ENCODE measurements around the gene CEP128. TPM values are rescaled to one million over a fixed set of nuclear protein-coding genes. Genes with fewer than 3 reads are reported as not detected.

CEP128 gene
- total RNA-seq, 1 experiment from 2014 or later: 10.4 TPM

GRCh38 chr14:80681651-80682050 lies 259.9 kb downstream of the CEP128 start:
- peak; percentile 13 for DNase-seq (ENCODE audit: low read depth)

DNA sequence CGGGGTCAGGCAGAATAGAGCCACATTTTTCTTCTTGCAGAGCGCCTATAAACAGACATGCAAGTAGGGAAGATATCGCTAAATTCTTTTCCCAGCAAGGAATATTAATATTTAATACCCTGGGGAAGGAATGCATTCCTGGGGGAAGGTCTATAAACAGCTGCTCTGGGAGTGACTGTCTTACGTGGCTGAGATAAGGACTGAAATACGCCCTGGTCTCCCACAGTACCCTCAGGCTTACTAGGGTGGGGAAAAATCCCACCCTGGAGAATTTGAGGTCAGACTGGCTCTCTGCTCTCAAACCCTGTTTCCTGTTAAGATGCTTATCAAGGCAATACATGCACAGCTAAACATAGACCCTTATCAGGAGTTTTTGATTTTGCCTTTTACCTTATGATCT lies 262.3 kb downstream of the CEP128 start:
- no peak for DNase-seq (ENCODE audit: low read depth)

- peak; percentile 43 for DNase-seq (ENCODE audit: low read depth)
Measured at GRCh38 chr14:80678436-80678835, 263.1 kb downstream of the CEP128 start.

GRCh38 chr14:80669426-80669825 lies 272.1 kb downstream of the CEP128 start:
- DNase-seq (ENCODE audit: low read depth): peak; percentile 44

GRCh38 chr14:80664576-80664975 lies 277.0 kb downstream of the CEP128 start:
- no peak for DNase-seq (ENCODE audit: low read depth)

GRCh38 chr14:80663541-80663940 lies 278.0 kb downstream of the CEP128 start:
- DNase-seq (ENCODE audit: low read depth): no peak

DNA sequence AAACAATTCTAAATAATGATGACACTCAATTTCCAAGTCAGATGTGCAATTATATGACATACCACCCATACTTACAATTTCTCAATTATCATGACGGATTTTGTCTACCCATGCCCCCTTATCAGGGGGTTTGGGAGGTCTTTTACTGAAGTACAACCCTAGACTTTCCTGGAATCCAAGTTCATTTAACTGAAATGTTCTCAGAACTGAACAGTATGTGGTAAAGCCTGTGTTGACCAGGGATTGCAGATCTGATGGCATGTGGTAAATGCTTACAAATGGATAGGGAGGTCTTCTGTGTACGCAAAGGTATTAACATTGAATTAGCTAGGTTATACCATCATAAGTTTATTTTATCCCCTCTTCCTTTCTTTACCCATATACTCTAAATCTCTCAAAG lies 281.8 kb downstream of the CEP128 start:
- DNase-seq (ENCODE audit: low read depth): no peak

GRCh38 chr14:80658733-80659132 lies 282.8 kb downstream of the CEP128 start:
- DNase-seq (ENCODE audit: low read depth): no peak

DNA sequence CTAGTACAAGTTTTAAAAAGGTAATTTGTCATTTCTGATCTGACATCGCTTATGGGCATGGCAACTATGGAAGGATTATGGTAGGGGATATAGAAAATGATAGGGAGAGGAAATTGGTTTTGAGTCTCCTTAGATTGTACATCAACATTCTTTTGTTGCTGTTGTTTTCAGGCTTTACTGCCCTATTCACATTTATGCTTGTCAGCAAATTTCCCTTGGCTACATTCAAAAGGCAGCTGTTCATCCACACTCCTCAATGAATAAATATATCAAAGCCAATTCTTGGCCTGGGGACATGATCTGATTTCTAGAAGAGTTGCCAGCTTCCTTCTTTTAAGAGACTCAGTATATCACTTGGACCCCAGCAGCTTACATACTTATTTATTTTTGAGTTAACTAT lies 283.4 kb downstream of the CEP128 start:
- no peak for DNase-seq (ENCODE audit: low read depth)

GRCh38 chr14:80653956-80654355 lies 287.6 kb downstream of the CEP128 start:
- DNase-seq (ENCODE audit: low read depth): peak; percentile 44

GRCh38 chr14:80645667-80646413 lies 295.7 kb downstream of the CEP128 start:
- no peak for DNase-seq (ENCODE audit: low read depth)

DNA sequence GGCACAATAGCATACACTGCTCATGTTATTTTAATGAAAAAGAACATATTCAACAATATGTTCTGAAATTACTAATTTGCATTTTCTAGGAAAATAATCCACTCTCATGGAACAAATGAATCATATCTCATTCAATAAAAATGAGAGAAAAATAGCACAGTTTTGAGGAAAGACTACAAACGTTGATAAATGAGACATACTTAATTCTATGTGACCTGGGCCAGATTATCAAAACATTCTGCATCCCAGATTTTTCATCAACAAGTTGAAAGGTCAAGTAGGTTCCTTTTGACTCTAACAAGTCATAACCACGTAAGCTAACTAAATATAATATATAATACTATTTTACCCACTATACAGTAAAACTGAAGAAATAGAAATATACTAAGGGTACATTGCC lies 296.7 kb downstream of the CEP128 start:
- DNase-seq (ENCODE audit: low read depth): no peak

DNA sequence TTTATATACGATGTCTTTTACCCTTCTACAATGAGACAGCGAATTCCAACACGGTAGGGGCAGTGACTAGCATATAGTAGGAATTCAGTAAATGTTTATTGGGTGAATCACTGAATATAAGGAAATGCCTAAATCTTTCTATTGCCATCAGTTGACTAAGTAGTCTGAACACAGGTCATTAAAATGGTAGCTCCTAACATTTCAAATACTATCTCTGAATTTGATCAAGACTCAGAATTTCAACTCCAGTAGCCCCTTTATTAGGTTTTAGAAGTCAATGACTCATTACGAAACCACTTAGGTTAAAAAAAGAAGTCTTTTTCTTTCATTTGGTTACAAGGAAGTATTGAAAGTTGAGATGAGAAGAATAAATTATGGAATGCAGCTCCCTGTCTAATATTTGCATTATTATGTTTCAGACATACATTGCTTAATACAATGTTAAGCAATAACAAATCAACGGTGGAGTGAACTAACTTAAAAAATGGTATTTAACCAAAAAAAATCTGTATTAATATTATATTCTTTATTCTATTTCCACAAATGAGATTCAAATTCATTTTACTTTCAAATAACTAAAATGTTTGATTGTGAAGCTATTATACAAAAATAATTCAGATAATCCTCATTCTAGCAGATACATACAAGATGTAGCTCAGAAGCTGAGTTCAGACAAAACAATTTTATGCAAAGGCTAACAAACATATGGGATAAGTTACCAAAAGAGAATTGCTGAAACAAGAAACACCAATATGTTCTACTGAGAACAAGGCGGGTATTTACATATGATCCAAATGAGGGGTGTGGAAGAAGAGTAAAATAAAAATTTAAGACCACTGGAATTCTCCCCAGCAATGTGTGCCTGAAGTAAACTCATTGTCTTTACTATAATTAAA lies 302.7 kb downstream of the CEP128 start:
- no peak for DNase-seq (ENCODE audit: low read depth)

DNA sequence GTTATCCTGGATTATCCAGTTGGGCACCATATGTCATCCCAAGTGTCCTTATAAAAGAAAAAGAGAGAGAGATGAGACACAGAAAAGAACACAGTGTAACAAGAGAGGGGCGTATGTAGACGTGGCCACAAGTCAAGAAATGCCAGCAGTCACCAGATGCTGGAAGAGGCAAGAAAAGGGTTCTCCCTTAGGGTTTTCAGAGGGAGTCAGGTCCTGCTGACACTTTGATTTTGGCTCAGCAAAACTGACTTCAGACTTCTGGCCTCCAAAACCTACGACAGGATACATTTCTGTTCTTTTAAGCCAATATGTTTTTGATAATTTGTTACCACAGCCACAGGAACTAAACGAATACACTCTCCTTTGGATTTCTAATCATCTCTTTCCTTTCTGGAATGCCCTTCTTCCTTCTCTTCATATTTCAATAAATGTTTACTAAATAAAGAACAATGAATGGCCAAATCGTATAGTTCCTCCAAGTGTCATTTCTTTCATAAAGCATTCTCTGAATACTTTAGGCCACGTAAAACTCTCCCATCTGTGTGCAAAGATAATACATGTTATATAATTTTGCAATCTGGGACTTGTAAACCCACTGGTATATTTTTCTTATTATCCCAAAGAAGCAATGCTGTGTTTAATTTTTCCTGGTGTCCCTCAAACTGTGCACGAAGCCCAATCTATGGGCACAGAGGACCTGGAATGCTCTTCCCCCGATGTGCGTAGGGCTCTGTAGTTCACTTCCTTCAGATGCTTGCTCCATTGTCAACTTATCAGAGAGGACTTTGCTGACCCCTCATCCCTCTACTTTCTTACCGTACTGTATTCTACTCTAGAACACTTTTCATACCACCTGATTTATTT lies 303.6 kb downstream of the CEP128 start:
- no peak for DNase-seq (ENCODE audit: low read depth)

DNA sequence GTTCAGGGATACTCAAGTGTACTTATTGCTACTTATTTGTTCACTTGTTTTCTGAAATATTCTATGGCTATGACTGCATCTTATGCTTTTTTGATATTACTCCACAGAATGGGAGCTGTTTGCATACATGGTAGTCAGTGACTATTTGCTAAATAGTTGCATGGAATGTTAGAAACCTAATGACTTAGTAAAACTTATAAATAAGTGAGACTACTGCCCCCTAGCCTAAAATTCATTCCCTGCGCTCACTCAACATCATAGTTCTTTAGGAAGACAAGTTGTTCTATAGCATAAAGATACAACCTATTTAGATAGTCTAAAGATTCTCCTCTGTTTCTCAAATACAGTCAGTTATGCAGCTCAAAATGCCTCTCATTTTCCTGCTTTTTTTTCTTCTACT lies 305.5 kb downstream of the CEP128 start:
- no peak for DNase-seq (ENCODE audit: low read depth)

DNA sequence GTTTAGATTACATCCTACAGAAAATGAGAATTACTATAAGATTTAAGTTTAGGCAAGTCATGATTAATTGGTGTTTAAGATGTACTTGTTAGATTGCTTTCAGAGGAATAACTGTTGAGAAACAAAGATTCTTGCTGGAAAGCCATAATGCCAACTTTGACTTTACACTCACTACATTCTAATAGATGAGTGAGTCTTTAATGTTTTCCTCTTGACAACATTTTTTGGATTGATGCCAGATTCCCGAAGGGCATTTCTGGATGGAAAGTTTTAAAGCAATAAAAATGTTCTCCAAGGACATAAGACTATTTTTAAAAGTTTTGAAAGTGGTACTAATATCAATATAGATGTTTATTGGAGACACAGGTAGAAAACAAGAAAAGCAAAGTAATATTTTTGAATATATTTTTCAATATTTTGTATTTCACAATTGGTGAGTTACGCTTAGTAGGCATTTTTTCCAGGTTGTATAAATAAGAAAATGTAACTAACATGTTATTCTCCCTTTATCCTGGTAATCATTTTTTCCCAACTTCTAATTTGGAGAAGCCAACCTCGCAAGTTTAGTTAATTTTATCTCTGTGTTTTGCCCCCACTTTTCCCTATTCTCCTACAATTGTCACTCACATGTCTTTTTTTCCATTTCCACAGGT lies 307.3 kb downstream of the CEP128 start:
- DNase-seq (ENCODE audit: low read depth): peak; percentile 32

- peak; percentile 54 for DNase-seq (ENCODE audit: low read depth)
Measured at GRCh38 chr14:80629606-80630005, 311.9 kb downstream of the CEP128 start.

DNA sequence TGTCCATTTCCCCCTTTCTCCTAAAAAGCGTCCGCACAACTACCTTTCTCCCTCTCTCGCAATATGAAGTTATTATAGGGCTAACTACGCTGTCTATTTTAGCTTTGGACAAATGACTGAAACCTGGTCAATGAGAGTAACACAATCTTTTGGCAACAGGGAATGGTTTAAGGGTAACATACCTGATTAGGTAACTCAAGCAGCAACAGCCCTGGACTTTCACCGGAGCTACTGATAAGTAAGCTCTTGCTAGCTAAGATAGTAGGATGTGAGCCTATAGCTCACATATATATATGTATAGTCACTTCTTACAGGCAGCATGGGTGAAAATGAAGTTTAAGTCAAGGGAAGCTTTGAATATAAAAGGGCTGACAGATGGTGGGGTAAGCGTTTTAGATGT lies 313.0 kb downstream of the CEP128 start:
- DNase-seq (ENCODE audit: low read depth): no peak

GRCh38 chr14:80627745-80628144 lies 313.8 kb downstream of the CEP128 start:
- DNase-seq (ENCODE audit: low read depth): no peak

- DNase-seq (ENCODE audit: low read depth): no peak
Measured at GRCh38 chr14:80624581-80624980, 317.0 kb downstream of the CEP128 start.

GRCh38 chr14:80621701-80622100 lies 319.8 kb downstream of the CEP128 start:
- DNase-seq (ENCODE audit: low read depth): peak; percentile 82
